ENCODE results near the gene ZNRF3.
"Not testable (repeated sequence)": the region's sequence is repeated elsewhere in the genome, so short reads cannot be mapped to it uniquely, and the experiment has no call there.

ZNRF3 gene

GRCh38 chr22:28884747-28885350, 1.5 kb downstream of the ZNRF3 start:
- peak; percentile 44 for DNase-seq (ENCODE audit: low spot score)

- DNase-seq (ENCODE audit: low spot score) = peak; percentile 84
These were observed 2.6 kb downstream of the ZNRF3 start for GRCh38 chr22:28885939-28886338.

- DNase-seq (ENCODE audit: low spot score) = not testable (repeated sequence)
These were observed 3.3 kb downstream of the ZNRF3 start for GRCh38 chr22:28886679-28887078.

- no peak for DNase-seq (ENCODE audit: low spot score)
These were observed 4.5 kb downstream of the ZNRF3 start for GRCh38 chr22:28887725-28888459.

GRCh38 chr22:28889478-28890024, 6.2 kb downstream of the ZNRF3 start:
- DNase-seq (ENCODE audit: low spot score) = no peak

GRCh38 chr22:28891156-28891733, 7.9 kb downstream of the ZNRF3 start:
- no peak for DNase-seq (ENCODE audit: low spot score)

GRCh38 chr22:28892175-28892731, 8.9 kb downstream of the ZNRF3 start:
- peak; percentile 68 for DNase-seq (ENCODE audit: low spot score)

GRCh38 chr22:28893810-28894209, 10.4 kb downstream of the ZNRF3 start:
- DNase-seq (ENCODE audit: low spot score) = no peak

GRCh38 chr22:28894334-28894733, 11.0 kb downstream of the ZNRF3 start:
- no peak for DNase-seq (ENCODE audit: low spot score)

- no peak for DNase-seq (ENCODE audit: low spot score)
These were observed 11.4 kb downstream of the ZNRF3 start for GRCh38 chr22:28894807-28895206.

GRCh38 chr22:28896611-28897010, 13.2 kb downstream of the ZNRF3 start:
- DNase-seq (ENCODE audit: low spot score) = no peak

GRCh38 chr22:28898233-28898629, 14.9 kb downstream of the ZNRF3 start:
- no peak for DNase-seq (ENCODE audit: low spot score)

GRCh38 chr22:28899199-28899853, 16.0 kb downstream of the ZNRF3 start:
- DNase-seq (ENCODE audit: low spot score) = no peak

GRCh38 chr22:28900379-28900925, 17.1 kb downstream of the ZNRF3 start:
- DNase-seq (ENCODE audit: low spot score) = no peak

GRCh38 chr22:28902490-28902889, 19.1 kb downstream of the ZNRF3 start:
- no peak for DNase-seq (ENCODE audit: low spot score)

GRCh38 chr22:28903080-28903479, 19.7 kb downstream of the ZNRF3 start:
- no peak for DNase-seq (ENCODE audit: low spot score)

GRCh38 chr22:28903729-28904128, 20.4 kb downstream of the ZNRF3 start:
- no peak for DNase-seq (ENCODE audit: low spot score)

- DNase-seq (ENCODE audit: low spot score) = no peak
These were observed 21.0 kb downstream of the ZNRF3 start for GRCh38 chr22:28904211-28904896.

GRCh38 chr22:28905256-28905832, 22.0 kb downstream of the ZNRF3 start:
- DNase-seq (ENCODE audit: low spot score) = no peak

- no peak for DNase-seq (ENCODE audit: low spot score)
These were observed 22.9 kb downstream of the ZNRF3 start for GRCh38 chr22:28906312-28906711.

Data from HuH-7 (cell line).